Astrocyte (in vitro differentiated cells and primary cell): ENCODE measurements around the gene CYTH4. TPM values are rescaled to one million over a fixed set of nuclear protein-coding genes. Genes with fewer than 3 reads are reported as not detected.

Source experiments
- DNase-seq: peaks from one replicate; pipeline ENCODE4 v3.0.0-alpha.2; 2010; ENCODE audit warnings: low read depth
- FAIRE-seq: peaks from 2 replicates; lab custom pipeline; 2011; peaks lifted over from hg19 to GRCh38; lab: Jason Lieb, UNC
- H2AFZ ChIP-seq: 2 replicates; pipeline ENCODE4 v1.6.0; 2012; ENCODE audit warnings: low read depth, low read length, inconsistent platforms
- H3K27ac ChIP-seq: 2 replicates; pipeline ENCODE4 v1.5.1; 2011; ENCODE audit warnings: low read depth, low read length, inconsistent platforms
- H3K27me3 ChIP-seq: 2 replicates; pipeline ENCODE4 v1.6.0; 2011; ENCODE audit warnings: low read length, inconsistent platforms; ENCODE audit not compliant: insufficient read depth
- H3K36me3 ChIP-seq: 2 replicates; pipeline ENCODE4 v1.5.1; 2011; ENCODE audit warnings: low read length, inconsistent platforms; ENCODE audit not compliant: insufficient read depth
- H3K4me1 ChIP-seq: 2 replicates; pipeline ENCODE4 v1.5.1; 2011; ENCODE audit warnings: low read length, inconsistent platforms; ENCODE audit not compliant: insufficient read depth
- H3K4me2 ChIP-seq: 2 replicates; pipeline ENCODE4 v1.6.0; 2012; ENCODE audit warnings: low read length, inconsistent platforms
- H3K4me3 ChIP-seq: 2 replicates; pipeline ENCODE4 v1.5.1; 2011; ENCODE audit warnings: low read depth, mild to moderate bottlenecking, low read length, inconsistent platforms; ENCODE audit not compliant: insufficient read depth
- H3K79me2 ChIP-seq: 2 replicates; pipeline ENCODE4 v1.6.0; 2012; ENCODE audit warnings: mild to moderate bottlenecking, low read length, inconsistent platforms; ENCODE audit not compliant: insufficient read depth
- H3K9ac ChIP-seq: 2 replicates; pipeline ENCODE4 v1.6.0; 2012; ENCODE audit warnings: mild to moderate bottlenecking, low read length, inconsistent platforms
- H3K9me3 ChIP-seq: 2 replicates; pipeline ENCODE4 v1.5.1; 2012; ENCODE audit warnings: low read depth, mild to moderate bottlenecking, low read length, inconsistent platforms; ENCODE audit not compliant: insufficient read depth
- H4K20me1 ChIP-seq: 2 replicates; pipeline ENCODE4 v1.6.0; 2012; ENCODE audit warnings: low read length, inconsistent platforms; ENCODE audit not compliant: insufficient read depth
- H3K27ac Mint-ChIP-seq: one replicate; pipeline ENCODE4 v1.8.0; 2021; ENCODE audit warnings: mild to moderate bottlenecking, mixed read lengths; ENCODE audit not compliant: unreplicated experiment
- H3K27me3 Mint-ChIP-seq: one replicate; pipeline ENCODE4 v1.8.0; 2021; ENCODE audit warnings: low read depth, mixed read lengths; ENCODE audit not compliant: unreplicated experiment
- H3K36me3 Mint-ChIP-seq: one replicate; pipeline ENCODE4 v1.8.0; 2021; ENCODE audit warnings: low read depth, mixed read lengths; ENCODE audit not compliant: unreplicated experiment
- H3K4me1 Mint-ChIP-seq: one replicate; pipeline ENCODE4 v1.8.0; 2021; ENCODE audit warnings: low read depth, mixed read lengths; ENCODE audit not compliant: unreplicated experiment
- H3K4me3 Mint-ChIP-seq: one replicate; pipeline ENCODE4 v1.8.0; 2021; ENCODE audit warnings: mild to moderate bottlenecking, moderate library complexity, mixed read lengths; ENCODE audit not compliant: unreplicated experiment
- H3K9me3 Mint-ChIP-seq: one replicate; pipeline ENCODE4 v1.8.0; 2021; ENCODE audit warnings: mild to moderate bottlenecking, mixed read lengths; ENCODE audit not compliant: unreplicated experiment
- CTCF ChIP-seq: IDR thresholded peaks from 2 replicates; pipeline ENCODE4 v1.5.1; 2011; ENCODE audit warnings: low read depth, mild to moderate bottlenecking, inconsistent platforms, low read length, moderate library complexity; ENCODE audit not compliant: insufficient read depth
- EZH2 ChIP-seq: IDR thresholded peaks from 2 replicates; pipeline ENCODE4 v1.6.1; 2012; ENCODE audit warnings: mild to moderate bottlenecking, low read length, inconsistent platforms; ENCODE audit not compliant: insufficient read depth
- total RNA-seq: library from RNA; stranded (reverse); gene quantifications from 2 replicates; pipeline ENCODE4 v1.2.1, GENCODE V29; 2021

Gene CYTH4
- total RNA-seq, 1 donor from 2014 or later: not detected

GRCh38 chr22:37256075-37256726 is 26.1 kb upstream of the CYTH4 start:
- Mint-ChIP-seq H3K4me1 (peaks cover 6% of the 10 kb centered on the region), H3K27ac (peak overlapping the region; percentile 6), H3K36me3 (no peaks in the 10 kb centered on the region), H3K9me3 (no peaks in the 10 kb centered on the region), H3K27me3 (peaks cover 25% of the 10 kb centered on the region), H3K4me3 (no peak overlapping the region)
- DNase-seq (no peak), FAIRE-seq (no peak)
- Histone ChIP-seq H4K20me1 (no peaks in the 10 kb centered on the region), H3K4me1 (peaks cover 25% of the 10 kb centered on the region), H3K79me2 (no peaks in the 10 kb centered on the region), H3K36me3 (no peaks in the 10 kb centered on the region), H3K27me3 (no peaks in the 10 kb centered on the region), H2AFZ (no peak overlapping the region), H3K4me3 (no peak overlapping the region), H3K9me3 (no peaks in the 10 kb centered on the region), H3K27ac (no peak overlapping the region), H3K9ac (no peak overlapping the region), H3K4me2 (no peak overlapping the region)
- TF ChIP-seq EZH2 (no peak), CTCF (no peak)

DNA sequence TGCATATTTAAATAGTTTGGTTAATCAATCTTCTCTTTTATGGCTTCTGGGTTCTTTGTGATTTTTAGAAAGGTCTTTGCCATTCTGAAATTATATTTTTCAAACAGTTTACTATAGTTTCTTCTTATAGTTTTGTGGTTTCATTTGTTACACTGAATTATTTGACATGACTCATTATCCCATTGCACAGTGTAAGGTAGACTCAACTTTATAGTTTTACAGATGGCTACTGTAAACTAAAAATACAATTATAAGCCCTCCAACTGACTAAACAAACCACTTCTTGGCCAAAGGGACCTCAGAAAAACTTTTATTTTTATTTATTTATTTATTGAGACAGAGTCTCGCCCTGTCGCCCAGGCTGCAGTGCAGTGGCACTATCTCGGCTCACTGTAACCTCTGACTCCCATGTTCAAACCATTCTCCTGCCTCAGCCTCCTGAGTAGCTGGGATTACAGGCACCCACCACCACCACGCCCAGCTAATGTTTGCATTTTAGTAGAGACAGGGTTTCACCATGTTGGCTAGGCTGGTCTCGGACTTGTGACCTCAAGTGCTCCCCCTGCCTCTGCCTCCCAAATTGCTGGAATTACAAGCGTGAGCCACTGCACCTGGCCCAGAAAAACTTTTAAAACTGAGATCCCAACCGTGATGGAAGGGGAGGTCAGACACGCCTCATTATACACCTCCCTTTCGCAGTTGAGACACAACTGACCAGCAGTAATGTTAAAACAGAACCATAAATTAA is 24.1 kb upstream of the CYTH4 start:
- Histone ChIP-seq H3K9ac (no peak overlapping the region), H4K20me1 (no peaks in the 10 kb centered on the region), H3K27me3 (no peaks in the 10 kb centered on the region), H3K4me1 (peaks cover 22% of the 10 kb centered on the region), H3K79me2 (no peaks in the 10 kb centered on the region), H3K27ac (no peak overlapping the region), H3K4me3 (no peak overlapping the region), H3K9me3 (no peaks in the 10 kb centered on the region), H2AFZ (no peak overlapping the region), H3K36me3 (no peaks in the 10 kb centered on the region), H3K4me2 (no peak overlapping the region)
- Mint-ChIP-seq H3K9me3 (peaks cover 2% of the 10 kb centered on the region), H3K27me3 (peaks cover 39% of the 10 kb centered on the region), H3K27ac (no peak overlapping the region), H3K36me3 (no peaks in the 10 kb centered on the region), H3K4me3 (no peak overlapping the region), H3K4me1 (peaks cover 6% of the 10 kb centered on the region)
- FAIRE-seq: no peak
- no peak for DNase-seq
- no peak for TF ChIP-seq EZH2

GRCh38 chr22:37258753-37259401 is 23.4 kb upstream of the CYTH4 start:
- H3K4me3 Mint-ChIP-seq: no peak overlapping the region
- Histone ChIP-seq H3K9me3 (peaks cover 5% of the 10 kb centered on the region), H3K4me3 (no peak overlapping the region), H3K4me2 (peak overlapping the region; percentile 60), H3K36me3 (no peaks in the 10 kb centered on the region), H4K20me1 (no peaks in the 10 kb centered on the region), H3K4me1 (peaks cover 15% of the 10 kb centered on the region), H3K27me3 (no peaks in the 10 kb centered on the region), H3K79me2 (no peaks in the 10 kb centered on the region), H3K9ac (no peak overlapping the region), H3K27ac (no peak overlapping the region), H2AFZ (no peak overlapping the region)
- H3K27me3 Mint-ChIP-seq: peaks cover 39% of the 10 kb centered on the region
- H3K4me1 Mint-ChIP-seq: peaks cover 6% of the 10 kb centered on the region
- no peak overlapping the region for H3K27ac Mint-ChIP-seq
- FAIRE-seq: no peak
- H3K9me3 Mint-ChIP-seq: peaks cover 7% of the 10 kb centered on the region
- H3K36me3 Mint-ChIP-seq: no peaks in the 10 kb centered on the region
- DNase-seq: no peak
- no peak for TF ChIP-seq CTCF
- TF ChIP-seq EZH2: no peak
